Stomach (tissue), 9 donors: ENCODE data around the gene RUFY1. TPM values are rescaled to one million over a fixed set of nuclear protein-coding genes. Genes with fewer than 3 reads are reported as not detected.

Experiments used
- DNase-seq, 2 donors: peaks; one replicate each; pipeline versions ENCODE4 v3.0.0 to v3.0.0-alpha.2; 2013 to 2019
- H3K27ac ChIP-seq, 5 donors: fragments of 200-600 bp in 4 of 5; sonication (generic) in 4 of 5; one replicate each; pipeline ENCODE4 v1.5.1; 2013 to 2019; ENCODE audit warnings: mild to moderate bottlenecking in 1 of 5, moderate library complexity in 1 of 5
- H3K27me3 ChIP-seq, 3 donors: fragments of 200-600 bp; sonication (generic); one replicate each; pipeline ENCODE4 v1.5.1; 2017 to 2019; ENCODE audit warnings: mixed run types in 1 of 3
- H3K36me3 ChIP-seq, 4 donors: fragments of 200-600 bp; sonication (generic); 1 replicate in 3 of 4; 2 replicates in 1 of 4; pipeline ENCODE4 v1.5.1; 2016 to 2019
- H3K4me1 ChIP-seq, 4 donors: fragments of 200-600 bp; sonication (generic); one replicate each; pipeline ENCODE4 v1.5.1; 2016 to 2019
- H3K4me3 ChIP-seq, 4 donors: fragments of 200-600 bp; sonication (generic) in 3 of 4; one replicate each; pipeline ENCODE4 v1.5.1; 2016 to 2019; ENCODE audit warnings: mild to moderate bottlenecking in 1 of 4
- H3K9me3 ChIP-seq, 4 donors: fragments of 200-600 bp; sonication (generic); one replicate each; pipeline ENCODE4 v1.5.1; 2016 to 2019
- CTCF ChIP-seq, 7 experiments: fragments of 450-650 bp in 4 of 7; fragments of 200-600 bp in 3 of 7; sonication (generic) in 3 of 7; IDR thresholded peaks; one replicate each; pipeline ENCODE4 v1.5.1; 2016 to 2019; ENCODE audit warnings: antibody characterized with exemption in 7 of 7, control low read depth in 2 of 7, mild to moderate bottlenecking in 1 of 7
- EP300 ChIP-seq: sonication (generic); formaldehyde crosslinking; IDR thresholded peaks from one replicate; pipeline ENCODE4 v1.6.1; 2017; ENCODE audit warnings: antibody characterized with exemption
- POLR2A ChIP-seq, 4 donors: fragments of 450-650 bp; IDR thresholded peaks; one replicate each; pipeline ENCODE4 v1.6.1; 2016; ENCODE audit warnings: antibody characterized with exemption in 4 of 4, control low read depth in 2 of 4, mild to moderate bottlenecking in 1 of 4, moderate library complexity in 1 of 4
- POLR2AphosphoS5 ChIP-seq, 3 donors: sonication (generic); formaldehyde crosslinking; IDR thresholded peaks; one replicate each; pipeline ENCODE4 v1.6.1; 2016; ENCODE audit warnings: antibody characterized with exemption in 3 of 3
- WGBS, 5 donors: extraction: QIAGEN DNeasy Blood & Tissue Kit in 3 of 5; methylation state at CpG; one replicate each; pipeline versions ENCODE4 v1.1.5 to v1.1.7; 2013 to 2018; 5-methylcytosine and 5-hydroxymethylcytosine counted together
- intact Hi-C: fragments of 100-400 bp; cut with DNase I; formaldehyde crosslinking; loops from one replicate; pipeline ENCODE4 v1.15.1; 2023; ENCODE audit warnings: low total_unique reads
- polyA plus RNA-seq, 3 donors: library from polyadenylated mRNA; stranded (reverse); fragments of 200-250 nt; gene quantifications; one replicate each; pipeline ENCODE4 v1.2.3, GENCODE V29; 2013
- total RNA-seq, 5 donors: library from RNA; depleted of rRNA; stranded (reverse); fragments of >200 nt; gene quantifications; one replicate each; pipeline versions ENCODE4 v1.1.0 to v1.2.3, GENCODE V29; 2014 to 2016
- donor health status: healthy with polysubstance abuse.
- donor health status: Bipolar disorder and iron deficiency.
- donor health status: healthy.

RUFY1 gene
- total and polyA plus RNA-seq, 8 donors, result 26.0 to 128 (median 41.8) TPM

- H3K27ac ChIP-seq, result peak overlapping the region in 3 of 5 donors; percentile 22 to 71 (median 44)
- H3K4me3 ChIP-seq, result no peak overlapping the region
- H3K27me3 ChIP-seq, result no peaks in the 10 kb centered on the region
- H3K36me3 ChIP-seq, result peaks cover 40 to 99% (median 92%) of the 10 kb centered on the region in 4 donors
- no peaks in the 10 kb centered on the region for H3K9me3 ChIP-seq
- intact Hi-C loops, result no loop called here
- WGBS, 5 donors, result 56 to 74% (median 67%) methylated on average over 19 of the region's 19 CpGs
- DNase-seq, result peak in 1 of 2 donors; percentile 49
- TF ChIP-seq POLR2AphosphoS5 (IDR thresholded peaks at IDR 0.05) (peak in 1 of 3 donors; percentile 2), CTCF (IDR thresholded peaks at IDR 0.05) (no peak)
- peaks cover 3 to 72% (median 43%) of the 10 kb centered on the region in 4 donors for H3K4me1 ChIP-seq
These were observed 57.0 kb downstream of the RUFY1 start for GRCh38 chr5:179607160-179607931.

GRCh38 chr5:179608131-179608581 is 57.8 kb downstream of the RUFY1 start:
- 37 to 53% (median 51%) methylated on average over 5 of the region's 5 CpGs for WGBS, 5 donors
- Histone ChIP-seq H3K9me3 (no peaks in the 10 kb centered on the region), H3K4me1 (peaks cover 3 to 80% (median 46%) of the 10 kb centered on the region in 4 donors), H3K27ac (peak overlapping the region in 3 of 5 donors; percentile 22 to 71 (median 44)), H3K4me3 (no peak overlapping the region), H3K36me3 (peaks cover 40 to 99% (median 92%) of the 10 kb centered on the region in 4 donors), H3K27me3 (no peaks in the 10 kb centered on the region)
- peak in 1 of 2 donors; percentile 50 for DNase-seq
- TF ChIP-seq POLR2AphosphoS5 (IDR thresholded peaks at IDR 0.05) (no peak), POLR2A (IDR thresholded peaks at IDR 0.05) (no peak), EP300 (no peak), CTCF (IDR thresholded peaks at IDR 0.05) (no peak)
- intact Hi-C loops, result no loop called here

GRCh38 chr5:179609834-179610108 is 59.4 kb downstream of the RUFY1 start:
- Histone ChIP-seq H3K9me3 (no peaks in the 10 kb centered on the region), H3K27ac (peak overlapping the region in 2 of 5 donors; percentile 11 to 41), H3K27me3 (no peaks in the 10 kb centered on the region), H3K4me1 (peaks cover 3 to 89% (median 53%) of the 10 kb centered on the region in 4 donors), H3K4me3 (no peak overlapping the region), H3K36me3 (peaks cover 52 to 99% (median 95%) of the 10 kb centered on the region in 4 donors)
- 75 to 83% (median 80%) methylated on average over 8 of the region's 8 CpGs for WGBS, 5 donors
- no peak for TF ChIP-seq POLR2AphosphoS5 (IDR thresholded peaks at IDR 0.05)
- no peak for TF ChIP-seq CTCF (IDR thresholded peaks at IDR 0.05)
- no peak for TF ChIP-seq EP300
- no peak for TF ChIP-seq POLR2A (IDR thresholded peaks at IDR 0.05)
- intact Hi-C loops, result no loop called here
- DNase-seq, result no peak

GRCh38 chr5:179610109-179610902 is 60.0 kb downstream of the RUFY1 start:
- H3K9me3 ChIP-seq, result no peaks in the 10 kb centered on the region
- WGBS, 5 donors, result 63 to 74% (median 68%) methylated on average over 22 to 23 of the region's 23 CpGs
- H3K27ac ChIP-seq, result peak overlapping the region in 3 of 5 donors; percentile 13 to 44 (median 41)
- TF ChIP-seq CTCF (IDR thresholded peaks at IDR 0.05) (no peak), POLR2AphosphoS5 (IDR thresholded peaks at IDR 0.05) (peak in 1 of 3 donors; percentile 3)
- peaks cover 3 to 94% (median 52%) of the 10 kb centered on the region in 4 donors for H3K4me1 ChIP-seq
- peak overlapping the region in 1 of 4 donors; percentile 3 for H3K4me3 ChIP-seq
- H3K36me3 ChIP-seq, result peaks cover 57 to 100% (median 99%) of the 10 kb centered on the region in 4 donors
- intact Hi-C loops, result no loop called here
- no peak for DNase-seq
- no peaks in the 10 kb centered on the region for H3K27me3 ChIP-seq
